SK-N-SH (cell line): Measurements from ENCODE around the gene ACTR1A.

Source experiments
- CTCF ChIP-seq: fragments of 200-600 bp; sonication (generic); IDR thresholded peaks from 2 replicates; pipeline ENCODE4 v1.6.1; 2017; ENCODE audit warnings: antibody characterized with exemption, mild to moderate bottlenecking, moderate library complexity
- GABPA ChIP-seq: IDR thresholded peaks from 2 replicates; pipeline ENCODE4 v1.4.0; 2012; ENCODE audit warnings: low read depth, mild to moderate bottlenecking
- NFIC ChIP-seq: IDR thresholded peaks from 2 replicates; pipeline ENCODE4 v1.4.0; 2012; ENCODE audit warnings: borderline replicate concordance
- RAD21 ChIP-seq: IDR thresholded peaks from 2 replicates; pipeline ENCODE4 v1.6.1; 2012; ENCODE audit warnings: mild to moderate bottlenecking, low read length
- TEAD4 ChIP-seq: IDR thresholded peaks from 2 replicates; pipeline ENCODE4 v1.4.0; 2012; ENCODE audit warnings: mild to moderate bottlenecking, borderline replicate concordance; ENCODE audit not compliant: insufficient read depth
- ZBTB33 ChIP-seq: IDR thresholded peaks from 2 replicates; pipeline ENCODE4 v1.4.0; 2012; ENCODE audit warnings: low read depth, borderline replicate concordance

- TF ChIP-seq ZBTB33 (no peak), TEAD4 (no peak), CTCF (no peak), GABPA (no peak), RAD21 (no peak), NFIC (no peak)
These were observed 35.4 kb upstream of the ACTR1A start for GRCh38 chr10:102537948-102538347.
